ENCODE measurements around the gene PPRC1. TPM values are rescaled to one million over a fixed set of nuclear protein-coding genes. Genes with fewer than 3 reads are reported as not detected.

The PPRC1 gene
- total and polyA plus RNA-seq, 2 experiments from 2014 or later, result 43.2 to 67.5 TPM

DNA sequence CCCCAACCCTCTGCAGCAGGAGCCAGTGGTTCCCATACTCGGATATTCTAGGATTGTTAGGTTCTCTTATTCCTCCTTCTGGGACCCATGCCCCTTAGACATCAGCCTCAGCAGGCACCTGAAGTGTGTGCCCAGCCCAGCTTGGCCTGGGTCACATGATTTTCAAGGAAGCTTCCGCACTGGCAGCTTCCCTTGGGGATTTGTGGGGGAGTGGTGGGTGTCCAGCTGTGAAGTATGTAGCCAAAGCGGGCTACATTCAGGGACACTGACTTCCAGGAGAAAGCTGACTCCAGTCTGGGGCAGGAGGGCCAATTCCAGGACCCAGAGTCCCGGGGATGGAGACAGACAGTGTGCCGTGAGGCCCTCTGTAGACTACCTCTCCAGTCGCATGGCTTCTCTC lies 14.0 kb upstream of the PPRC1 start (continued):
- TF ChIP-seq, protein P1, sequence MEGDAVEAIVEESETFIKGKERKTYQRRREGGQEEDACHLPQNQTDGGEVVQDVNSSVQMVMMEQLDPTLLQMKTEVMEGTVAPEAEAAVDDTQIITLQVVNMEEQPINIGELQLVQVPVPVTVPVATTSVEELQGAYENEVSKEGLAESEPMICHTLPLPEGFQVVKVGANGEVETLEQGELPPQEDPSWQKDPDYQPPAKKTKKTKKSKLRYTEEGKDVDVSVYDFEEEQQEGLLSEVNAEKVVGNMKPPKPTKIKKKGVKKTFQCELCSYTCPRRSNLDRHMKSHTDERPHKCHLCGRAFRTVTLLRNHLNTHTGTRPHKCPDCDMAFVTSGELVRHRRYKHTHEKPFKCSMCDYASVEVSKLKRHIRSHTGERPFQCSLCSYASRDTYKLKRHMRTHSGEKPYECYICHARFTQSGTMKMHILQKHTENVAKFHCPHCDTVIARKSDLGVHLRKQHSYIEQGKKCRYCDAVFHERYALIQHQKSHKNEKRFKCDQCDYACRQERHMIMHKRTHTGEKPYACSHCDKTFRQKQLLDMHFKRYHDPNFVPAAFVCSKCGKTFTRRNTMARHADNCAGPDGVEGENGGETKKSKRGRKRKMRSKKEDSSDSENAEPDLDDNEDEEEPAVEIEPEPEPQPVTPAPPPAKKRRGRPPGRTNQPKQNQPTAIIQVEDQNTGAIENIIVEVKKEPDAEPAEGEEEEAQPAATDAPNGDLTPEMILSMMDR (conservative IDR thresholded peaks at IDR 0.05; ENCODE audit: low read depth in 2 of 2), result no peak
- TF ChIP-seq CREB1 (CRISPR knock-in tag; IDR thresholded peaks at IDR 0.05; ENCODE audit: low read depth) (no peak), ZNF462 (CRISPR knock-in tag; IDR thresholded peaks at IDR 0.05) (no peak), NANOG (IDR thresholded peaks at IDR 0.05; ENCODE audit: borderline replicate concordance) (no peak), POLR2AphosphoS5 (IDR thresholded peaks at IDR 0.05; ENCODE audit: low read depth) (no peak)
- TF ChIP-seq, protein P2, sequence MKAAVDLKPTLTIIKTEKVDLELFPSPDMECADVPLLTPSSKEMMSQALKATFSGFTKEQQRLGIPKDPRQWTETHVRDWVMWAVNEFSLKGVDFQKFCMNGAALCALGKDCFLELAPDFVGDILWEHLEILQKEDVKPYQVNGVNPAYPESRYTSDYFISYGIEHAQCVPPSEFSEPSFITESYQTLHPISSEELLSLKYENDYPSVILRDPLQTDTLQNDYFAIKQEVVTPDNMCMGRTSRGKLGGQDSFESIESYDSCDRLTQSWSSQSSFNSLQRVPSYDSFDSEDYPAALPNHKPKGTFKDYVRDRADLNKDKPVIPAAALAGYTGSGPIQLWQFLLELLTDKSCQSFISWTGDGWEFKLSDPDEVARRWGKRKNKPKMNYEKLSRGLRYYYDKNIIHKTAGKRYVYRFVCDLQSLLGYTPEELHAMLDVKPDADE (IDR thresholded peaks at IDR 0.05), result no peak
